ENCODE data around the gene CD93.

The CD93 gene

DNA sequence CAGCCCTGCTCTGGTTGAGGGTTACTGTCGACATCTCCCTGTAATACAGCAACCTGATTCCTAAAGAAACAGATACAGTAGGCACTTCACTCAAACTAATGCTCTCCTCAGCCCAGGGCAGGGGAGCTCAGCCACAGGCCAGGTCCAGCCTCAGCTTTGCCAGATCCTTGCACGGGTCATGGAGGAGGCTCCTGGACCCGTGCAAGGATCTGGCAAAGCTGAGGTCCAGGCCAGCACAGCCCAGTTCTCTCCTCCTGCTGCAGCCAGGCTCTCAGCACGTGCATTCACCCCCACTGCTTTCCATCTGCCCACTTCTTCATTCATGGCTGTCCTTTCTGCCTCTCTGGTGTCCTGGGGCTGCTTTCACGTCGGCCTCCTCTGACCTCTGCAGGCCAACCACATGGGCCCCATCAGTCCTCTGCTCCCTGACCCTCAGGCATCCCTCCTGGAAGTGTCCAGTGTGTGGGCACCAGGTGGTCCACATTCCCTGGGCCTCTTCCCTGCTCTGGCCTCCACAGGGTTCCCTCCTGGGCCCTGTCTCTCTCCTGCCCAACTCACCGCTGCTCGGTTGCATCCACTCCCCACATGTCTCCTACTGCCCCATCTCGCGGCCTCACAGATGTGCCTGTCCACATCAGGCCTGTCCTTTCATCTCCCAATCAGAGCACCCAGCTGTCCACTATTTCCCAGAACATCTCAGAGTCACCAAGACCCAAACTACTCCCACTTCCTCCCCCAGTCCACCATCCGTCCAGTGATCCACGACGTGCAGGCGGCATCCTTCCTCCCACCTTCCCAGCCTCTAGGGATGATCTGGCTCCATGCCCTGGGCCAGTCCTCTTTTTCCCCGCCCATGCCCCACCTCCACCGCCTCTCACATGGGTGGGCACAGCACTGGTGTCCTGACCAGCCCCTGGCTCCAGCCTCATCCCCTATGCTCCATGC is 11.8 kb upstream of the CD93 start:
- DNase-seq, result no peak

DNA sequence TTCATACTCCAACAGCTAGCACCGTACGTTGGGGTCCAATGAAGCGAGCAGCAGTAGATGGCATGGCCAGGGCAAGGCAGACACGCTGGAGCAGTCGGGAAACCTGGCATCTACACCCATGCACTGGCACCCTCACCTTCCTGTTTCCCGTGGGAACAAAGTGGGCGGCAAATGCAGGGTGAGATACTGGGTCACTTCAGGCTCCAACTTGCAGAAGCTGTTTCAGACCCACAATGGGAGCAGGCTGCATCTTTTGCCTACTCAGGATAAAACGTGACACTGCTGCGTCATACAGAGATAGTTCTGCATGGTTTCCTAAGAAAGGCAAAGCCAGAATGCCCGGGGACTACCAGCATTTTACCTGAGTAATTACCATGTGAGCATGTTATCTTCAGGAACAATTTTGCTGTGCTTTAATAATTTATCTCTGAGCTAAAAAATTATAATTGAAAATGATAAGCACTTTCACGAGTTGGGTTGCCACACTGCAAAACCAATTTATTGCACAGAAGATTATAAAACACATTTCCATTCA is 10.9 kb upstream of the CD93 start:
- no peak for DNase-seq

DNA sequence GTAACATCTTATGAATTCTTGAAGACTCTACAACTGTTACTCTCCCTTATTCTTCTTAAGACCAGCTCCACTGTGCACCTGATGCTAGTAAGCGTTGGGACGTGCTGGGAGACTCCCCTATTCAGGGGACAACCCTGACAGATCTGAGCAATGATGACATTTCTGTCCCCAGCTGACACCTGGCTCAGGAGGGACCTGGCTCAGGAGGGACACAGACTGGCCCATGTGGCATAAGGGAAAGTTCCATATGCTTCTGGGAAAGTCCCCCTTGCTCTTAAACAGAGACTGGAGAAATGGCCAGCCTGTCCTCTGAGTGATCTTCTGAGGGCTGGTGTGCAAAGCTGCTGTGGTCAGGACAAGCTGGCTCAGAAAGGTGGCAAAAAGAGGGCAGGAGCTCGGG is 10.0 kb upstream of the CD93 start:
- no peak for DNase-seq

DNA sequence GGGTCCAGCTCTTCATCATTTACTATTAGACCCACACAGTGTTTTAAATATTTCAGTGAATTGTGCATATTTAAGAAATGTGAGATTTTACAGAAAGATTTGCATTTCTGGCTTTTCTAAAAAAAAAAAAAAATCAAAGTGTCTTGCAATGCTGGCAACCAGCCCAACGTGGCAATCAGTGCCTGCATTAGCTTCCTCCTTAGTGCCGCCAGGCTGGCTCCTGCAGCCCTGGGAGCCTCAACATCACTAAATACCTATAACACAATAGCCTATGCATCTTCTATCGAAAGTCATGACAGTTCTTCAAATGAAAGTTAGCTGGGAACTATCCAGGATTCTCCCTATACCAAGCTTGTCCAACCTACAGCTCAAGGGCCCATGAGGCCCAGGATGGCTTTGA is 9.4 kb upstream of the CD93 start:
- DNase-seq, result no peak

DNA sequence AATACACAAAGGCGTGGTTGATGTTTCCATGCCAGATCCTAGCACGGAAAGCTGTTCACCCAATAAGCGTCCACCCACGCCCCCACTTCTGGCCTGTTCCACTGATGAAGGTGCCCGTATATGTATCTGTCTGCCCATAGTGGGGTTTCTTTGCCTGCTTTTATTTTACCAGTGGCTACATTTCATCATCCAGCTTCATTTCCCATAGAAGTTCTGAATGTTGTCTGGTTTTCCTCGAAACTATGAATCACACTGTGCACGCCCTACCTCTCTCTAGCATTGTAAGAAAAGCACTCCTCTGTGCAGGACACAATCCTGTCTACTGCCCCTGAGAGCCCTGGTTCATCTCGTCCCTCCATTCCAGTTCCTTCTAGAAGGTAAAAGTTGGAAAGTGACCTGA is 8.8 kb upstream of the CD93 start:
- DNase-seq, result no peak

DNA sequence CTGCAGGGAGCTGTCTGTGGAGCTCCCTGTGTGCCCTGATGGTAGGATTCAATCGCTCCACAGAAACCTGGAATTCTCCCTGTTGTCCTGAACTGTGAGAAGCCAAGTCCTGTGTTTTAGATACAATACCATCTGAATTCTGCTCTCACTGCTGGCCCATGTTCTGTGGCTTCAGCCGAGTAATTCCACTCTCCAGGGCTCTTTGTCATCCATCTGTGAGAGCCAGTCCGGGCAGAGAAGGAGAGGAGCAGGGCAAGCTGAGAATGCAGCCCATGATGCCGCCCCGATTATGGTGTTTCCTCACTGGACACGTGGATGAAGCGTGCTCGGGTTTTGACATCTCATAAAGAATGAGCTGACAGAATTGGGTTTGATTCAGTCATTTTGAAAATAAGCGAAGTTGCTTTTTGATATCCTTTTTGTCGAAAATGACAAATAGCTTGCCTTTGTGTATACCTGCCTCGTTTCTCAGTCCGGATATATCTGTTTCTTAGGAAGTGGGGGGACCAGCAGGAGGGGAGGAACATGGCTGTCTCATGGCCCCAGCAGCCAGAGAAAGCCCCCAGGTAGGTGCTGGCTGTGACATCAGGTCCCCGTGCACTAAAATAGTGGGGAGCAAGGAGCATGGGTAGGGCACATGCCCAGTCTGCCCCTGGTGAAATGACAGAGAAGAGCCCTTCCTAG is 8.2 kb upstream of the CD93 start:
- no peak for DNase-seq

DNA sequence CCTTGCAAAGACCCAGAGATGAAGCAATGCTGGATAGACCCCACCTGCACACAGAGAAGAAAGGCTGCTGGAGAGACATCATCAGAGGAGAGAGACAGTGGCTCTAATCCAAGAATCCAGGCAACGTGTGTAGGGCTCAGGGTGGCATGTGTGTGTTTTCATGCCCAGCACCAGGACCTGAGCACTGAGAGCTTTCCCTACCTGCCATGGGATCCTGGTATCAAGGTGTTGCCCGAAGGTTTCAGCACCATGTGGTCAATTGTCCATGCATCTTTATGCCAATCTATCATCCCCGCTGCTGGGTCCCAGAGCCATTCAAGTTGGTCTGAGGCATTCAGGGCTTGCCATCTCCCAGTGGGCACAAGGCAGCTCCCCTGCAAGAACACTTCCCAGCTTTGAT is 7.5 kb upstream of the CD93 start:
- no peak for DNase-seq

DNA sequence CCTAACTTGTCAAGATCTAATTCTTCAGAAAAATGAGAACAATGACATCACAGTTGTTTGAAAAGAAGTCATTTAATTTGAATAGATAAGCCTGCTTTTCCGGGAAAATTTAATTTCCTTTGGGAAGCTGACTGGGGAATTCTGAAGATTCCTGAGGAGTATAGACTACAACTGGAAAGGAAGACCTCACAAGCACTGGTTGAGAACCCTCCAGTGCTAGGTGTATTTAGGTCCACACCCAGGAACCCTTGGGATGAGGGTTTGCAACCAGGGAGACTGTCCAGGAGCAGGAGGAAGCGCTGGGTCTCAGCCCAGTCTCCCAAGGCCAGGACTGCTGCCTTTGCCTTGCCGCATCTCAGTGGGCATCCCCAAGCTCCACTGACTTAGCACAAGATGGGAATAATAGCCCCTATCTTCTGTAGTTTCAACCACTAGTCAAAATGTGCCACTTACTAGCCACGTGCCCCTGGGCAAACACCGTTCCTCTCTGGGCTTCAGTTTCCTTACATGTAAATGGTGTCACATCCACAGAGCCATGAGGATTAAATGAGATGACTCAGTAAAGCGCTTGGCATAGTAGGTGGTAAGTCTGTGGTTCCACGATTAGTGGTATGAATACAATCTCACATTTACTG is 6.9 kb upstream of the CD93 start:
- no peak for DNase-seq

DNA sequence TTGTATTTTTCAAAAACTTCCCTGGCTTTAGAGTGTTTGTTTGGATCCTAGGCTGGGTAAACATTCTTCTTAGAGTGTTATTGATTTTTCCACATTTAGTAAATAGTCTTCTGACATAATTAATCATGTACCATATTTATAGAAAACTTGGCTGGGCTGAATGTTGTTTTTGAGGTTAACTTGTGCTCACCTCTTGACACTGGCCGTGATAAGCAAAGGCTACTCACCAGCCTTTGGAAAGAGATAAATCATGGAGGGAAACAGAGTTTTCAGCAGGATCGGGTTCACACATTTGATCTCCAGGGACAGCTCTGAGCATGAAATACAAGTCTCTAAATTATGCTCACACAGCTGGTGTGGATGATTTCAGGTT is 6.2 kb upstream of the CD93 start:
- DNase-seq, result no peak

DNA sequence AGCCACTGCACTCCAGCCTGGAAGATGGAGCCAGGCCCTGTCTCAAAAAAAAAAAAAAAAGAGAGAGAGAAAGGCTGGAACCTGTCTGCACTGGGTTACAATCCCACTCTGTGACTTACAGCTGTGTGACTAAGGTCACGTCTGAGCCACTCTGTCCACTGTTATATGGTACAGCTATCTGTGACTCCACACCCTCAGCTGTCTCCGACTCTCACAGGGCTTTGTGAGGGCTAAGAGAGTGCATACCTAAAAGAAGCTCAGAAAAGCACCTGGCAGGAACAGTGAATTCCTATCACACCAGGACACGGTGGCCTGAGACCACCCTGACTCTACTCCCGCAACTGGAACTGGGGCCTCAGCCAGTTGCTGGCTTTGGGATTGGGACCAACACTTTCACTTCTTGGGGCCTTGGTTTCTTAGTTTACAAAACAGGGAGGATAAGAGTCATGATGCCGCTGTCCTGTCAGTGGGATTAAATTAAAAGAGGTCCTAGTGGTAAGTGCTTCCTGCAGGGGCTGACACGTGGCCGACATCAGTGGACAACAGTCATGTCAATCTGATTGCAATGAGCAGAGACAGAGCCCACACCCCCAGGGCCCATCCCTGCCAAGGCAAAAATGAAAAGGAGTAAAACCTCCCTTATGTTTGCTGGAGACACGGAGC is 5.7 kb upstream of the CD93 start:
- no peak for DNase-seq

DNA sequence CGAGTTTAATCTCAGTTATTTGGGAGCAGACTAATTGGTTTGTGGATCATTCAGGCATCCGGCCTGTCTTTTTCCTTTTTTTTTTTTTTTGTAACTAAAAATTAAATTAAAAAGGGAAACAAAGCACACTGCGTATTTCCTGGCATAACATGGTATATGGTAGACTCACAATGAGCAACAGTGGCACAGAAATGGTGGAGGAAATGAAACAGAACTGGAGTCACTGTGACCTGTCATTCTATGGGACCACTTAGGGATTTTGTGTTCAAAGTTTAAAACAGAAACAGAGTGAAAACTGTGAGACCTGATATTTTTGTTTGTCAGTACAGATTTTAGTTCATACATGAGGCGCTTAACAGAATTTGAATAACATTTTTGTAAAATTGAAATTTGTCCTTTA is 4.8 kb upstream of the CD93 start:
- DNase-seq, result no peak

DNA sequence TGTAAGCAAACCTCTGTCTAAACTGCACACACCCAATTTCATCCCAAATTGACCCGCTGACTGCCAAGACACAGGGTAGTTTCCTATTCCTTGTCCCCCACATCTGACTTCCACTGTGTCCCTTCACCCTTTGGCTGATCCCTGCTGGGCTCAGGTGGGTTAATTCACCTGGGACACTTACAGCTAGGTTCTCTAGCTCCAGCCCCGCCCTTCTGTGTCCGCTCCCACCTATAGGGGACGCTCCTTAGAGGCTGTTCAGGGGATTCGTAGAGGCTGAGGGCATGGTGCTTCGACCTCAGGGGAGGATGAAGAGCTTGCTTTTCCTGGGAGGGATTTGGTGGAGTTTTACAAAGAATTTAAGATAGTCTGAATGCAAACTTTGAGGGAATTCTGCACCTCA is 4.0 kb upstream of the CD93 start:
- no peak for DNase-seq

DNA sequence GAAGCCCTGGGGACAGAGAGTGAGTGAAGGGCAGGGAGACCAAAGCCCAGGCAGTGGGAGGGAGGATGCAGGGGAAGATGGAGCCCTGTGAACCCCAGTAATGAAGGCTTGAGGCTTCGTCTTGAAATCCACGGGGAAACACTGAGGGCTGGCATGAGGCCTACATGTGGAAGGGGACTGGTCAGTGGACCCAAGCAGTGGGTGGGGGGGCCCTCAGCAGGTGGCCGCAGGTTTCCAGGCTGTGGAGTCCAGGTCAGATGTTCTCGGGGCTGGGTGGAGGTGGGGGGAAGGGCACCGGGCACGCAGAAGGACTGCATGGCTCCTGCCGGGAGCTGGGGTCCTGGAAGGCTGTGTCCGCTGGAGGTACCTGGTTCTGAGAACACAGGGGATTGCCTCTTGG is 2.7 kb upstream of the CD93 start:
- no peak for DNase-seq

DNA sequence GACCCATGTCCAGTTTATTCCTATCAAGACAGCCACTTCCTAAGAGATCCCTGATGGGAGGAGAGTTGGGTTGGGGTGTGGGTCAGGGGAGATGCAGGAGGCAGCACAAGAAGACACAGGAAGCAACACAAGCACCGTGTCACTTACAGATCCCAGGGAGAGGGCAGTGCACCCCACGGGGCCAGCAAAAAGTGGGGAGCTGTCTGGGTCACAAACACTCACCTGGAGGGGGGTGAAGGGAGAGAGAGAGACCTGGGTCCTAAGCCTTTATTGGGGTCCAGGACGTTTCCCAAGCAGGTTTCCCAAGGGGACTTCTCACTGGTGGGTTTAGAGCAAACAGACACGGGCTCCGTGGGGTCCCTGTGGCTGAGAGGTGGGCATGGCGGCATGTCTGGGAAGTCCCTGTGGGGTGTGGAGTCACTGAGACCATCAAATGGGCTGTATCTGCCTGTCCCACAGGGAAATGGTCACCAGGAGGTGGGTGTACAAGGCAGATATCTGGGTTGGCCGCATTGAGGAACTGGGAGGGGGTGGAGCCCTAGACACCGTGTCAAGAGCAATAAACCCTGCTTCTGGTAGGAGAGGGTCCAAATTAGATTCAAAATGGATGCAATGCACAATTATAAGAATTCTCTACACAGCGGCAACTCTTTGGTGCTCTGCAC is 1.6 kb upstream of the CD93 start:
- DNase-seq, result no peak

DNA sequence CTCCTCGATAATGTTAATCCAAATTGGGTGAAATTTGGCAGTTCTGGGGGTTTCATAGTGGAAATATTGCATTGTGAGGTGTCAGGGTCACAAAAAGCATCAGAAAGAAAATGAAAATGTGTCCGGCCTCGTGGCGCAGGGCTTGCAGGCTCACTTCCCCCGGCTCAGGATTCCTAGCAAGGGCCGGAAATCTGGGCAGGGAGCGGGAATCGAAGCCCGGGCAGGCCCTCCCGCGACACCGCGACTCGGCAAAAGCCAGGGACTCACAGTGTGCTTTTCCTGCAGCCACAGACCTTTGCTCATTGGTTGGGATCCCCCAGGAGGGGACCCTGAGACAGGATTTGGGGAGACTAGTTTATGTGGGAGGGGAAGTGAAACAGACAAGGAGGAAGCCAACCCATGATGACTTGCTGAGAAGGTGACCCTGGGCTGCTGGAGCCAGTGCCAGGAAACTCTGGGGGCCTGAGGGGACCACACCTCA is 847 bp upstream of the CD93 start:
- DNase-seq, result no peak

DNA sequence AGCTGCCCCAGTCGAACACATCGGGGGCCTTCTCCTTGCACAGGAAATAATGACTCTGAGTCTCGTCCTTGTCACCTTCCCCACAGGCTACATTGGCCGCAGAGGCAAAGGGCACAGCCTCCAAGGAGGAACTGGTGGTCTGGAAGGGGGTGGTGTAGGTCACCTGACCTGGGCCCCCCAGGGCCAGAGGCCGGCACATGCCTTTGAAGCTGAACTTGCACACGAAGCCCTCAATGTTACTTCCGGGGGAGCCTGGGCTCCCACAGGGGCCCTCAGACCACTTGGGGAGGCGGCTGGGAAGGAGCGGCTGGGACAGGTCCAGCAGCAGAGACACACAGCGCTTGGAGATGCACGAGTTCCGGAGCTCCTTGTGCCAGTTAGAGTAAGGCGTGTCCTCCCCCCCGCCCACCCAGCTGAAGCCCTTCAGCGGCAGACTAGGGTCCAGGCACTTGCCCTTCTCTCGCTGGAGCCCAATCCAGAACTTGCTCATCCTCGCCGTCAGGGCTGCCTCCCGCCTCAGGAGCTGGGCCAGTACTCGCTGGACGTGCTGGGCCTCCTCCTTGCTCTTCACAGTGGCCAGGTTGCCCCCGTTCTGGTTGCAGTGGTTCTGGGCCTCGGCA is 578 bp downstream of the CD93 start:
- no peak for DNase-seq

DNA sequence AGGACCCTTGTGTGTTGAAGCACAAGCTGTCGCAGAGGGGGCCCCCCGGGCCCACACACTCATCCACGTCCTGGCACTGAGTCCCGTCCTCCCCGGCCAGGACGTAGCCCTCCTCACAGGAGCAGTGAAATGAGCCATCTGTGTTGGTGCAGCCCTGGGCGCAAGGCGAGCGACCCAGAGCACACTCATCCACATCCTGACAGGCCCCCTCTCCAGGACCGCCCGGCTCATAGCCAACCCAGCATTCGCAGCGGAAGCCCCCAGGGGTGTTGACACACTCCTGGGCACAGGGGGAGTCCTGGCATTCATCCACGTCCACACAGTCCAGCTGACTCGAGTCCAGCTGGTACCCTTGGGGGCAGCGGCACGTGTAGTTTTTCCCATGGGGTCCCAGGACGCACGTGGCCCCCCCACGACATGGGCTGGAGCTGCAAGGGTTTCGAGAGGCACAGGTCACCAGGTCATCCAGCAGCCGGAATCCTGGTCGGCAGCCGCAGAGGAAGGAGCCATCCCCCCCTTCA is 1.2 kb downstream of the CD93 start:
- DNase-seq, result no peak

DNA sequence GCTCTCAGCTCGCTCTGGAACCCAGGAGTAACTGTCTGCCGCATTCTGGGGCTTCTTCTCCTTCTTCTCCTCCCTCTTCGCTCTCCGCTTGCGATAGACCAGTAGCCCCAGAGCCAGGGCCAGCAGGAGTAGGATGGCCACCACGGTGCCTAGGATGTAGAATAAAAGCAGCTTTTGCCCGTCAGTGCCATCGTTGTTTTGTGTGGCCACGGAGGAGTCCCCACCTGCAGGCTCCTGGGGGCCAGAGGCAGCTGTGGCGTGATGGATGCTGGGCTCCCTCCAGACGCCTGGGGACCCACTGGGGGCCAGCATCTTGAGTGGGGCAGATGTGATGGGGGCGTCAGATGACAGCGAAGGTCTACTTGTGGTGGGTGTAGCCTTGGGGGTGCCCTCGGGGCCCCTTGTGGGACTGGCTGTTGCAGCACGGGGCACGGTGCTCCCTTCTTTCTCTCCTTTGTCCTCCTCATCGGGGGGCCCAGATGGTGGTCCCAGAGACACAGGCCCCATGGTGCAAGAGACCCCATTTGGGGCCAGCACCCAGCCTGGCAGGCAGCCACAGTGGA is 1.8 kb downstream of the CD93 start:
- no peak for DNase-seq

DNA sequence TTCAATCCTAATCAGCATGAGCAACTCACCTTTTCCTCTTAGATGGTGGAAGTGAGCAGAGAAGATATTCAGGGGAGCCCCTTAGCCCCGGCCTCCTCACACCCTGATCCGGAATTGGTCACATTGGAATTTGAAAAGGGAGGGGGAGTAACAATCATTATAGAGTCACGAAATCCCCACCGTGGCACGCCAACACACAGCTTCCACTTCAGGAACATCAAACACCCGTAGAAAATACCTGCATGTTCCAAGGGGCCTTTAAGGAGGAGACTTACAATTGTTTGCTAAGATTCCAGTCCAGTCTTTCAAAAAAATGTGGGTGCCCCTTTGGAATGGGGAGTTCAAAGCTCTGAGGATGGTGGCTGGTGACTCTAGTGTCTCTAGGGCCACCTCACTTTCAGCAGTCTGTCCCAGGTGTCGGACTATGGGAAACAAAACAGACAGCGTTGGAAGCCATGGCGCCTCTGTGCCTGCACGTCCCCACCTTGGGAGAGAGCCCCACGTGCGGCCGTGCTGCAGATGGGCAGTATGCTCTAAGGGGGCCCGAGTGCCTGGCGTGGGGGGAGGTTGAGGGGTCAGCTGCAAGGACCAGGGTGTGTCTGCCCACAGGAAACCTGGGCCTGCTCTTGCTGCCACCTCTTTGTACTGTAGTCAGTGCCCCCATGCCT is 2.4 kb downstream of the CD93 start:
- DNase-seq, result no peak

DNA sequence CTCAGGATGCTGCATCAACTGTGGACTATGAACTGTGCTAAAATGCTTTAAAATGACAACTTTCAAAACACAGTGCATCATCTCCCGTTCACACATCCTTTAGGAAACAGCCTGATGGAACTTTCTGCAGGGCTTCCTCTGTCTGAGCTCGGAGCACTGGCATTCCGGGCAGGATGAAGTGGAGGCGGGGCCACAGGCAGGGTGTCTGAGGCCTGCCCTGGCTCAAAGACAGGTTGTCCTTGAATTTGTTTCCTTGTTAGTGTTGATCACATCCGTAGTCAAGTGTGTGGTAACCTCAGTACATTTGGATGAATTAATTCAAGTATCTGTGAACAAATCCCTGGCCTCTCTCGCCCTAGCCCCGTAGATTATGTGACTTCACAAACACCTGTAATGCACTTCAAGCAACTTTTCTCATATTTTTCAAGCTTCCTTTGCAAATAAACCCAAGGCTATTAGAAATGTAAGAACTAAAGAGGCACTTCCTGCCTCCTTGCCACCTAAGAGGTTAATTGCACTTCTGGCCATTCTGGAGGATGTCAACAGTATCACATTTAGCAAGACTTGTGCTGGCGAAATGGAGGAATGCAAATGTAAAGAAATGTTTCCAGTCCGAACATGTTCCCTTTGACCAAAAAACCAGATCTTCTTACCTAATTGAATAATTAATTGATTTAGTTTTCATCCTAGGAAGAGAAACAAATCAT is 3.1 kb downstream of the CD93 start:
- no peak for DNase-seq
